H9 (cell line): ENCODE data around the gene SIX5. TPM values are rescaled to one million over a fixed set of nuclear protein-coding genes. Genes with fewer than 3 reads are reported as not detected.

Source experiments
- DNase-seq: peaks from one replicate; pipeline ENCODE4 v3.0.0-alpha.2; 2017
- H2AFZ ChIP-seq: one replicate; pipeline ENCODE4 v1.6.1; 2013; ENCODE audit warnings: mild to moderate bottlenecking, low read length, control low read depth, moderate library complexity
- H2AK5ac ChIP-seq: 2 replicates; pipeline ENCODE4 v1.6.1; 2013; ENCODE audit warnings: low read length, control low read depth, mixed read lengths; ENCODE audit not compliant: insufficient read length
- H2BK120ac ChIP-seq: one replicate; pipeline ENCODE4 v1.6.1; 2013; ENCODE audit warnings: low read depth, mild to moderate bottlenecking, low read length, control low read depth, inconsistent platforms; ENCODE audit not compliant: poor library complexity, severe bottlenecking
- H2BK12ac ChIP-seq: 2 replicates; pipeline ENCODE4 v1.6.1; 2013; ENCODE audit warnings: low read length, control low read depth, mixed read lengths, low read depth; ENCODE audit not compliant: insufficient read length
- H2BK15ac ChIP-seq: 2 replicates; pipeline ENCODE4 v1.6.1; 2013; ENCODE audit warnings: low read depth, low read length, control low read depth
- H2BK20ac ChIP-seq: one replicate; pipeline ENCODE4 v1.6.1; 2013; ENCODE audit warnings: low read depth, mild to moderate bottlenecking, low read length, control low read depth, inconsistent platforms; ENCODE audit not compliant: poor library complexity, severe bottlenecking
- H2BK5ac ChIP-seq: 2 replicates; pipeline ENCODE4 v1.6.1; 2013; ENCODE audit warnings: low read length, control low read depth, mixed read lengths; ENCODE audit not compliant: insufficient read length
- H3K14ac ChIP-seq: 2 replicates; pipeline ENCODE4 v1.6.1; 2013; ENCODE audit warnings: low read length, control low read depth; ENCODE audit not compliant: insufficient read depth
- H3K18ac ChIP-seq: 2 replicates; pipeline ENCODE4 v1.6.1; 2013; ENCODE audit warnings: low read depth, mild to moderate bottlenecking, mixed read lengths, low read length, control low read depth; ENCODE audit not compliant: insufficient read length
- H3K23ac ChIP-seq: 2 replicates; pipeline ENCODE4 v1.6.1; 2013; ENCODE audit warnings: low read length, control low read depth, mixed read lengths, low read depth; ENCODE audit not compliant: insufficient read length
- H3K23me2 ChIP-seq: 2 replicates; pipeline ENCODE4 v1.6.1; 2013; ENCODE audit warnings: low read depth, mild to moderate bottlenecking, mixed read lengths, low read length, control low read depth; ENCODE audit not compliant: insufficient read length, poor library complexity, severe bottlenecking
- H3K27ac ChIP-seq: 2 replicates; pipeline ENCODE4 v1.5.1; 2013; ENCODE audit warnings: low read length, control low read depth, mixed read lengths, low read depth; ENCODE audit not compliant: insufficient read length
- H3K27me3 ChIP-seq: 2 replicates; pipeline ENCODE4 v1.6.1; 2013; ENCODE audit warnings: low read length, control low read depth, inconsistent platforms; ENCODE audit not compliant: insufficient read depth
- H3K4ac ChIP-seq: 2 replicates; pipeline ENCODE4 v1.6.1; 2013; ENCODE audit warnings: low read depth, mild to moderate bottlenecking, control low read depth, inconsistent platforms, low read length, moderate library complexity
- H3K4me1 ChIP-seq: 2 replicates; pipeline ENCODE4 v1.6.1; 2013; ENCODE audit warnings: low read length, control low read depth, inconsistent platforms; ENCODE audit not compliant: insufficient read depth
- H3K4me2 ChIP-seq: 2 replicates; pipeline ENCODE4 v1.6.1; 2013; ENCODE audit warnings: low read length, control low read depth, mixed read lengths; ENCODE audit not compliant: insufficient read length, insufficient read depth
- H3K56ac ChIP-seq: 2 replicates; pipeline ENCODE4 v1.6.1; 2013; ENCODE audit warnings: low read depth, mild to moderate bottlenecking, mixed read lengths, low read length, control low read depth; ENCODE audit not compliant: insufficient read length
- H3K79me1 ChIP-seq: 2 replicates; pipeline ENCODE4 v1.6.1; 2013; ENCODE audit warnings: low read depth, mild to moderate bottlenecking, moderate library complexity, low read length, control low read depth, inconsistent platforms; ENCODE audit not compliant: insufficient read depth, poor library complexity, severe bottlenecking
- H3K79me2 ChIP-seq: 2 replicates; pipeline ENCODE4 v1.6.1; 2013; ENCODE audit warnings: low read length, control low read depth, inconsistent platforms; ENCODE audit not compliant: insufficient read depth
- H3K9ac ChIP-seq: 2 replicates; pipeline ENCODE4 v1.6.1; 2013; ENCODE audit warnings: low read length, control low read depth, mixed read lengths; ENCODE audit not compliant: insufficient read length; ENCODE audit errors: extremely low read depth
- H3K9me3 ChIP-seq: one replicate; pipeline ENCODE4 v1.6.1; 2013; ENCODE audit warnings: low read depth, low read length, inconsistent platforms; ENCODE audit not compliant: control insufficient read depth
- H3T11ph ChIP-seq: one replicate; pipeline ENCODE4 v1.6.1; 2013; ENCODE audit warnings: mild to moderate bottlenecking, low read length, control low read depth, inconsistent platforms
- H4K20me1 ChIP-seq: one replicate; pipeline ENCODE4 v1.6.1; 2013; ENCODE audit not compliant: control insufficient read depth, insufficient read length, insufficient read depth
- H4K5ac ChIP-seq: 2 replicates; pipeline ENCODE4 v1.6.1; 2013; ENCODE audit warnings: low read depth, mild to moderate bottlenecking, mixed read lengths, low read length, control low read depth; ENCODE audit not compliant: insufficient read length
- H4K8ac ChIP-seq: replicated peaks from 2 replicates; pipeline ENCODE4 v1.6.1; 2013; ENCODE audit warnings: low read length, control low read depth, mixed read lengths, low read depth; ENCODE audit not compliant: insufficient read length
- H4K91ac ChIP-seq: 2 replicates; pipeline ENCODE4 v1.6.1; 2013; ENCODE audit warnings: low read depth, mild to moderate bottlenecking, moderate library complexity, mixed read lengths, low read length, control low read depth; ENCODE audit not compliant: insufficient read length
- H3K27ac Mint-ChIP-seq, 3 experiments: 2 replicates in 2 of 3; 3 replicates in 1 of 3; pipeline ENCODE4 v1.8.0; 2020 to 2021; ENCODE audit warnings: mixed read lengths in 3 of 3, mild to moderate bottlenecking in 1 of 3, moderate library complexity in 1 of 3
- H3K27me3 Mint-ChIP-seq: 2 replicates; pipeline ENCODE4 v1.8.0; 2021; ENCODE audit warnings: low read depth, mild to moderate bottlenecking, moderate library complexity, mixed read lengths
- H3K36me3 Mint-ChIP-seq, 3 experiments: 2 replicates in 2 of 3; 3 replicates in 1 of 3; pipeline ENCODE4 v1.8.0; 2020 to 2021; ENCODE audit warnings: low read depth in 3 of 3, mixed read lengths in 3 of 3; ENCODE audit not compliant: insufficient read depth in 1 of 3
- H3K4me1 Mint-ChIP-seq, 2 experiments: 2 replicates each; pipeline ENCODE4 v1.8.0; 2020; ENCODE audit warnings: mixed read lengths in 2 of 2
- H3K4me3 Mint-ChIP-seq, 2 experiments: 2 replicates in 1 of 2; 3 replicates in 1 of 2; pipeline ENCODE4 v1.8.0; 2020 to 2021; ENCODE audit warnings: mild to moderate bottlenecking in 2 of 2, mixed read lengths in 2 of 2, moderate library complexity in 1 of 2
- H3K9me3 Mint-ChIP-seq, 2 experiments: 2 replicates in 1 of 2; 3 replicates in 1 of 2; pipeline ENCODE4 v1.8.0; 2020; ENCODE audit warnings: mild to moderate bottlenecking in 2 of 2, mixed read lengths in 2 of 2, moderate library complexity in 1 of 2
- WGBS: extraction: QIAGEN DNeasy Blood & Tissue Kit; methylation state at CpG from one replicate; pipeline ENCODE4 v1.1.7; 2013; ENCODE audit warnings: missing lambda C conversion rate, low lambda C conversion rate, mixed read lengths; ENCODE audit not compliant: insufficient read length; ENCODE audit errors: extremely low coverage; 5-methylcytosine and 5-hydroxymethylcytosine counted together
- total RNA-seq: library from RNA; stranded (reverse); gene quantifications from 2 replicates; pipeline ENCODE4 v1.2.1, GENCODE V29; 2021
- TF ChIP-seq, protein P1 (sequence below): fragments of 200-600 bp; sonication (generic); conservative IDR thresholded peaks from 3 replicates; pipeline ENCODE4 v1.8.0; 2021; ENCODE audit warnings: antibody characterized with exemption, mild to moderate bottlenecking

SIX5 gene
- total RNA-seq, 1 experiment from 2014 or later: 41.7 TPM

- H3K4ac ChIP-seq: no peak overlapping the region
- no peaks in the 10 kb centered on the region for H3K9me3 ChIP-seq
- no peak overlapping the region for H4K8ac ChIP-seq
- H2AFZ ChIP-seq: no peak overlapping the region
- H3K18ac ChIP-seq: no peak overlapping the region
- no CpG with 5 or more reads among the region's 8 CpGs for WGBS
- H3K9ac ChIP-seq: no peak overlapping the region
- Mint-ChIP-seq H3K4me3 (no peak overlapping the region), H3K27ac (no peak overlapping the region; a peak in 1 of 7 replicates), H3K9me3 (no peaks in the 10 kb centered on the region), H3K27me3 (peaks cover 23% of the 10 kb centered on the region), H3K36me3 (no peaks in the 10 kb centered on the region), H3K4me1 (peaks cover 3 to 6% of the 10 kb centered on the region in 2 experiments; a peak in 3 of 4 replicates)
- H3K27me3 ChIP-seq: no peaks in the 10 kb centered on the region
- H4K91ac ChIP-seq: no peak overlapping the region
- no peak overlapping the region for H3K56ac ChIP-seq
- H3K4me1 ChIP-seq: no peaks in the 10 kb centered on the region
- H2BK12ac ChIP-seq: no peak overlapping the region
- no peaks in the 10 kb centered on the region for H4K20me1 ChIP-seq
- no peak overlapping the region for H2BK20ac ChIP-seq
- no peak overlapping the region for H3K27ac ChIP-seq
- no peak overlapping the region for H2BK5ac ChIP-seq
- no peaks in the 10 kb centered on the region for H3K23me2 ChIP-seq
- no peak overlapping the region for H2BK15ac ChIP-seq
- H3K23ac ChIP-seq: no peak overlapping the region
- H3K79me2 ChIP-seq: no peaks in the 10 kb centered on the region
- no peak for DNase-seq
- no peak overlapping the region for H2AK5ac ChIP-seq
- no peak overlapping the region for H3T11ph ChIP-seq
- no peak overlapping the region for H3K14ac ChIP-seq
- TF ChIP-seq, protein P1, sequence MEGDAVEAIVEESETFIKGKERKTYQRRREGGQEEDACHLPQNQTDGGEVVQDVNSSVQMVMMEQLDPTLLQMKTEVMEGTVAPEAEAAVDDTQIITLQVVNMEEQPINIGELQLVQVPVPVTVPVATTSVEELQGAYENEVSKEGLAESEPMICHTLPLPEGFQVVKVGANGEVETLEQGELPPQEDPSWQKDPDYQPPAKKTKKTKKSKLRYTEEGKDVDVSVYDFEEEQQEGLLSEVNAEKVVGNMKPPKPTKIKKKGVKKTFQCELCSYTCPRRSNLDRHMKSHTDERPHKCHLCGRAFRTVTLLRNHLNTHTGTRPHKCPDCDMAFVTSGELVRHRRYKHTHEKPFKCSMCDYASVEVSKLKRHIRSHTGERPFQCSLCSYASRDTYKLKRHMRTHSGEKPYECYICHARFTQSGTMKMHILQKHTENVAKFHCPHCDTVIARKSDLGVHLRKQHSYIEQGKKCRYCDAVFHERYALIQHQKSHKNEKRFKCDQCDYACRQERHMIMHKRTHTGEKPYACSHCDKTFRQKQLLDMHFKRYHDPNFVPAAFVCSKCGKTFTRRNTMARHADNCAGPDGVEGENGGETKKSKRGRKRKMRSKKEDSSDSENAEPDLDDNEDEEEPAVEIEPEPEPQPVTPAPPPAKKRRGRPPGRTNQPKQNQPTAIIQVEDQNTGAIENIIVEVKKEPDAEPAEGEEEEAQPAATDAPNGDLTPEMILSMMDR: no peak
- H4K5ac ChIP-seq: no peak overlapping the region
- H3K4me2 ChIP-seq: no peak overlapping the region
- no peaks in the 10 kb centered on the region for H3K79me1 ChIP-seq
- no peak overlapping the region for H2BK120ac ChIP-seq
These were observed 14.7 kb downstream of the SIX5 start for GRCh38 chr19:45754323-45754722.
